ACC112 (cell line): Measurements from ENCODE around the gene CBLL1.

Experiments
- H2AFZ ChIP-seq: fragments of 200-600 bp; sonication (generic); one replicate; pipeline ENCODE4 v1.6.0; 2017; ENCODE audit warnings: antibody characterized with exemption, low read length; ENCODE audit not compliant: unreplicated experiment
- H3K27ac ChIP-seq: fragments of 200-600 bp; sonication (generic); 2 replicates; pipeline ENCODE4 v1.5.1; 2014; ENCODE audit warnings: low read depth, mild to moderate bottlenecking, antibody characterized with exemption, low read length, moderate library complexity
- H3K27me3 ChIP-seq: fragments of 200-600 bp; sonication (generic); 2 replicates; pipeline ENCODE4 v1.6.1; 2014; ENCODE audit warnings: mild to moderate bottlenecking, antibody characterized with exemption, low read length, moderate library complexity, mixed read lengths; ENCODE audit not compliant: insufficient read depth
- H3K36me3 ChIP-seq: fragments of 200-600 bp; sonication (generic); 2 replicates; pipeline ENCODE4 v1.6.1; 2016; ENCODE audit warnings: mild to moderate bottlenecking, antibody characterized with exemption, low read length, moderate library complexity, mixed read lengths; ENCODE audit not compliant: insufficient read depth
- H3K4me1 ChIP-seq: fragments of 200-600 bp; sonication (generic); one replicate; pipeline ENCODE4 v1.6.1; 2016; ENCODE audit warnings: low read length, mixed read lengths; ENCODE audit not compliant: insufficient read depth, unreplicated experiment, control insufficient read depth
- H3K4me3 ChIP-seq: fragments of 200-600 bp; sonication (generic); 2 replicates; pipeline ENCODE4 v1.5.1; 2014; ENCODE audit warnings: mild to moderate bottlenecking, low read depth, low read length
- H3K79me2 ChIP-seq: fragments of 200-600 bp; sonication (generic); one replicate; pipeline ENCODE4 v1.6.0; 2016; ENCODE audit warnings: low read length; ENCODE audit not compliant: control insufficient read depth, unreplicated experiment, insufficient read depth

The CBLL1 gene

DNA sequence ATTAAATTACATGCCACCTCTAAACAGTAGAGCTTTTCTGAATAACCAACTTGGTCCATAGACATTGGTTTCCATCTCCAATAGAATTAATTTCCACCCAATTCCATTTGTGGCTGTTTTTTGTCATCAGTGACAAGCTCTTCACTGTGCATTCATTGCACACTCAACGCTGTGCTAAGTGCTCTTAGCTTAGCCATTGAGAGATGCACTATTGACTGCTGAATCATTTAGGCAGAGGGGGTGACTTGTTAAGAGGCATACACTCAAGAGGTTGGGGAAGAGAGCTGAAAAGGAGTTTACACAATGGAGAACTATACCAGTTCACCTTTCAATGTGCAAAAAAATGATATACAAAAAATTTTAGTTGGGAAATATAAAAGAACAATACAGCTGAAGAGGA lies 31.9 kb upstream of the CBLL1 start:
- H3K4me1 ChIP-seq = peaks cover 6% of the 10 kb centered on the region
- H3K27ac ChIP-seq = no peak overlapping the region
- no peaks in the 10 kb centered on the region for H3K36me3 ChIP-seq
- H3K4me3 ChIP-seq = no peak overlapping the region
- H3K27me3 ChIP-seq = no peaks in the 10 kb centered on the region
- no peak overlapping the region for H2AFZ ChIP-seq
- H3K79me2 ChIP-seq = no peaks in the 10 kb centered on the region

DNA sequence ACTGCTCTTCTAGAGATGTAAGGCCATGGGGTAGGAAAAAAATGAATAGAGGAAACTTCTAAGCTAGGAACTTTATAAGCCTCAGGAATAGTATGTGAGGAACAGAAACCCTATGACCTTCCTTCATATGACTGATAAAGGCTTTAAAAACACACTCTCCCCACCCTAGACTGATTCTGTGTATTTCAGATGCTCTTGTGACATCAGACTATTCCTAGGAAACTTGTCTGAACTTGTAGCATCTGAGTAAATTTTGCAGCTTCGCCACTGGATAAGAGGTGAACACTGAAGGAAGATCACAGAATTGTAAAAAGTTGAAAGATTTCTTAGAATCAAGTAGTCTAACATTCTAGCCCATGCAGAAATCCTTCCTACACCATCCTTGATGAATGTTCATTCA lies 31.0 kb upstream of the CBLL1 start:
- no peaks in the 10 kb centered on the region for H3K27me3 ChIP-seq
- no peaks in the 10 kb centered on the region for H3K36me3 ChIP-seq
- no peak overlapping the region for H3K4me3 ChIP-seq
- no peak overlapping the region for H2AFZ ChIP-seq
- no peaks in the 10 kb centered on the region for H3K79me2 ChIP-seq
- H3K4me1 ChIP-seq = peaks cover 6% of the 10 kb centered on the region
- H3K27ac ChIP-seq = no peak overlapping the region

DNA sequence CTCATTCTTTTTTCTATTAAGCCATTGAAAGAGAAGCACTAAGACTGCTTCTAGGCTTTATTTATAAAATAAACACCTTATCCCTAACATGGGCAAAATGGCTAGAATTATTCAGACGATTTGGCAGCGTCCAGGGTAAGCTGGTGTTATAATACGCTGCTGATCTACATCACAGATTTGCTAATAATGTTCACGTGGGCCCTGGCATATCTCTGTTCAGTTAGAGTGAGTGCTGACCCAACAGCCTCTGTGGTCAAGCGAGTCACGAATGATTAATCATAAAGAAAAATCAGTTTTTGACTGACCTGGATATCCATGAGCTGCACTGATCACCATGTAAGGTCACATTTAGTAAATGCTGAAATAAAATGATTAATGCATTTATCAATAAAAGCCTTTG lies 28.4 kb upstream of the CBLL1 start:
- no peak overlapping the region for H3K4me3 ChIP-seq
- H3K4me1 ChIP-seq = peaks cover 6% of the 10 kb centered on the region
- no peaks in the 10 kb centered on the region for H3K27me3 ChIP-seq
- H3K36me3 ChIP-seq = no peaks in the 10 kb centered on the region
- H3K79me2 ChIP-seq = no peaks in the 10 kb centered on the region
- H3K27ac ChIP-seq = no peak overlapping the region
- no peak overlapping the region for H2AFZ ChIP-seq

DNA sequence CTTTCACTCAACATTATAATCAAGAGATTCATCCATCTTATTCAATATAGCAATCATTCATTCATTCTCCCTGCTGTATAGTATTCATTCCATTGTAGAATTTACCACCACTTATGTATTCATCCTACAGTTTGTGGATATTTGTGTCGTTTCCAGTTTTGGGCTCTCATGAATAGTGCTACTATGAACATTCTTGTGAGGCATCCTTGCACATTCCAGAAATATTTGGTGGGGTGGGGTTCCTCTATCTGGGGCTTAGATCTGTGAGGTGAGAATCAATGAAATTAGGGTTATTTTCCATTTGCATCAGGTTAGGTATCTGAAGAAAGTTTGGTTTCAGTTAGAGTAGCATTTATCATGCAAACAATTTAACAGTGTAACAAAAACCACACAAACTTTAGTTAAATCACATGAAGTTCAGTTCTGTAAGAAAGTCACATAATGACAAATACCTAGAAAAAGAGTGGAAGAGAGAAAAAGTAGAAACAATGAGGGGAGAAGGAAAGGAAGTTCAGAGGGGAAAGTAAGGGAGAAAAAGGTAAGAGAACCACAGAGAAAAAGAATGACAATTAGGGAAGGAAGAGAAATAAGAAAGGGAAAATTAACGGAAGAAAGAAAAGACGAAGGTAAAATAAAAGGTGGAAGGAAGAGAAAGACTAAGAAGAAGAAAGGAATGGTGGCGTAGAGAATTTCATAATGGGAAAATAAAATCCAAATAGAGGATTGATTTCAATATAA lies 25.3 kb upstream of the CBLL1 start:
- H3K4me3 ChIP-seq = no peak overlapping the region
- H3K36me3 ChIP-seq = no peaks in the 10 kb centered on the region
- H2AFZ ChIP-seq = no peak overlapping the region
- H3K4me1 ChIP-seq = peaks cover 6% of the 10 kb centered on the region
- H3K27ac ChIP-seq = no peak overlapping the region
- H3K79me2 ChIP-seq = no peaks in the 10 kb centered on the region
- no peaks in the 10 kb centered on the region for H3K27me3 ChIP-seq

DNA sequence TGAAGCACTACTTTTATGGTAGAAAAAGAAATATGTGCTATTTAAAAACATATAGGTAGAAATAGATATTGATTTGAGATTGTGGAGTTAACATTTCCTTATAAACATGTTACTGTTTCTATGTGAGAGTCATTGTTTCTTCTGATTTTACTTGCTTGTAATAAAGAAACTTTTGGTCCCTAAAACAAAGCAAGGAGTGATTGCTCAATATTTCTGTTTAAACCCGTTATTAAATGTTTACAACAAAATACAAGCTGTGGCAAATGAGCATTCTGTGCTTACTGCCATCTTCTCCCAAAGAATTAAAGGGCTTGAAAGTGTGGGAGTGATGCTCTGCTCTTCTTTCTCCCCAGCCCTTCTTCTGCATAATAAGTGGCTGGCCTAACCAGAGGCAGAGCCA lies 22.7 kb upstream of the CBLL1 start:
- no peaks in the 10 kb centered on the region for H3K36me3 ChIP-seq
- H2AFZ ChIP-seq = no peak overlapping the region
- H3K27ac ChIP-seq = no peak overlapping the region
- no peaks in the 10 kb centered on the region for H3K4me1 ChIP-seq
- H3K27me3 ChIP-seq = no peaks in the 10 kb centered on the region
- no peak overlapping the region for H3K4me3 ChIP-seq
- H3K79me2 ChIP-seq = no peaks in the 10 kb centered on the region

DNA sequence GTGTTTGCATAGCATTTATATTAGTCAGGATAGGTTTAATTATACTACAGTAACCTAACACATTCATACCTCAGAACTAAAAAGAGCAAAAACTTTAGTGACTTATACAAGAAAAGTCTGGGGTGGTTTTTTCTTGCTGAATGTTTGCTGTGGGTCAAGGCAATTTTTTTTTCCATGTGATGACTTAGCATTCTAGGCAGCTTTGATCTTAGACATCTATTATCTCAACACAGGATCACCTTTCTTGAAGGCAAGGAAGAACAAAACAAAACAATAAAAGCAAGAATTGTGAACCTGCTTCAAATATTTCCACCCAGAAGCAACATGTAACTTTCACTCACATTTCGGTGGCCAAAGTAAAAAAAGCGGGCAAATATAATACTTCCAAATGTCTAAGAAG lies 20.7 kb upstream of the CBLL1 start:
- no peaks in the 10 kb centered on the region for H3K4me1 ChIP-seq
- no peak overlapping the region for H3K4me3 ChIP-seq
- no peaks in the 10 kb centered on the region for H3K79me2 ChIP-seq
- peaks cover 15% of the 10 kb centered on the region for H3K27me3 ChIP-seq
- no peaks in the 10 kb centered on the region for H3K36me3 ChIP-seq
- no peak overlapping the region for H3K27ac ChIP-seq
- H2AFZ ChIP-seq = no peak overlapping the region

DNA sequence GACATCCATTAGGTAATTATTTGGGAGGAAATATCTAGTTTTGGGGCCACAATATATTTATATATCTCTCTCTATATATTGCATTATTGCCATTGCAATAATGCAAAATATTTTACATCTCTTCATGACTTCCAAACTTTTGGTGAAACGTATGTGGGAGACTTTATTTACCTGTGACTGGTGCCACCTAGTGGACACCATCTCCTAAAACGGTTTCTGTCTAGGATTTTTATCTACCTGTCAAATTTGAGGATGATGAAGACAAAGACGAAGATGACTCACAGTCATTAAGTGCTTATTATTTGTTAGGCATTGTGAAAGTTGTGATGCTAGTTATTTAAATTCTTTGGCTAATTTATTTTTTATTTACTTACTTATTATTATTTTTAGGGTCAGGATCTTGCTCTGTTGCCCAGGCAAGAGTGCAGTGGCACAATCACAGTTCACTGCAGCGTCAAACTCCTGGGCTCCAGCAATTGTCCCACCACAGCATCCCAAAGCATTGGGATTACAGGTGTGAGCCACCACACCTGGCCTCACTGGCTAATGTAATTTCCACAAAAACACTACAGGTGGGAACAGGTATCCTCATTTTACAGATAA lies 18.7 kb upstream of the CBLL1 start:
- Histone ChIP-seq H3K36me3 (no peaks in the 10 kb centered on the region), H3K27me3 (peaks cover 30% of the 10 kb centered on the region), H2AFZ (no peak overlapping the region), H3K27ac (no peak overlapping the region), H3K4me1 (no peaks in the 10 kb centered on the region), H3K79me2 (no peaks in the 10 kb centered on the region), H3K4me3 (no peak overlapping the region)

DNA sequence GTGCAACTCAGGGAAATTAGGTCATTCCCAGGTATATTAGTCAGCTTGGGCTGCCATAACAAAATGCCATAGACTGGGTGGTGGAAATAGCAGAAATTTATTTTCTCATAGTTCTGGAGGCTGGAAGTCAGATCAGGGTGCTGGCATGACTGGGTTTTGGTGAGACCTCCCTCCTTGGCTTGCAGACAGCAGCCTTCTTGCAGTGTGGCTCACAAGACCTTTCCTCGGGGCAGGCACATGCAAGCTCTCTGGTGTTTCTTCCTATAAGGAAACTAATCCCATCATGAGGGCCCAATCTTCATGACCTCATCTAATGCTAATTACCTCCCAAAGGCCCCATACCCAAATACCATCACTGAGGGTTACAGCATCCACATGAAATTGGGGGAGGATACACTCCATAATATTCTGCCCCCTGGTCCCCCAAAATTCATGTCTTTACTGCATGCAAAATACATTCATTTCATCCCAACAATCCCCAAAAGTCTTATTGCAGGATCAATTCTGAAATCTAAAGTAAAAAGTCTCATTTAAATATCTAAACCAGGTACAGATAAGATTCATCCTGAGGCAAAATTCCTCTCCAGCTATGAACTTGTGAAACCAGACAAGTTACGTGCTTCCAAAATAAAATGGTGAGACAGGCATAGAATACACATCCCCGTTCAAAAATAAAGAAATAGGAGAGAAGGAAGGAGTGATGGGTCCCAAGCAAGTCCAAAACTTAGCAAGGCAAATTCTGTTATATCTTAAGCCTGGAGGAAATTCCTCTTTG lies 17.4 kb upstream of the CBLL1 start:
- no peak overlapping the region for H2AFZ ChIP-seq
- H3K27ac ChIP-seq = no peak overlapping the region
- no peaks in the 10 kb centered on the region for H3K4me1 ChIP-seq
- no peaks in the 10 kb centered on the region for H3K36me3 ChIP-seq
- H3K79me2 ChIP-seq = no peaks in the 10 kb centered on the region
- peaks cover 30% of the 10 kb centered on the region for H3K27me3 ChIP-seq
- H3K4me3 ChIP-seq = no peak overlapping the region

DNA sequence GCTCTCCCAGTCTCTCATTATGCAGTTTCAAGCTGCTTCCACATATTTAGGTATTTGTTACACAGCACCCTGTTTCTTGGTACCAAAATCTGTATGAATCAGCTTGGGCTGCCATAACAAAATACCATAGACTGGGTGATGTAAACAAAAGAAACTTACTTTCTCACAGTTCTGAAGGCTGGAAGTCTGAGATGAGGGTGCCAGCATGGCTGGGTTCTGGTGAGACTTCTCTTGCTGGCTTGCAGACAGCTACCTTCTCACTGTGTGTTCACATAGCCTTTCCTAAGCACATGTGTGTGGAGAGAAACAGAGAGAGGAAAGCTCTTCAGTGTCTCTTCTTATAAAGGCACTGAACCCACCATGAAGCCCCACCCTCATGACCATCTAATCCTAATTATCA lies 15.7 kb upstream of the CBLL1 start:
- Histone ChIP-seq H3K36me3 (no peaks in the 10 kb centered on the region), H3K79me2 (no peaks in the 10 kb centered on the region), H3K27me3 (peaks cover 30% of the 10 kb centered on the region), H3K4me1 (no peaks in the 10 kb centered on the region), H3K4me3 (no peak overlapping the region), H3K27ac (no peak overlapping the region), H2AFZ (no peak overlapping the region)

DNA sequence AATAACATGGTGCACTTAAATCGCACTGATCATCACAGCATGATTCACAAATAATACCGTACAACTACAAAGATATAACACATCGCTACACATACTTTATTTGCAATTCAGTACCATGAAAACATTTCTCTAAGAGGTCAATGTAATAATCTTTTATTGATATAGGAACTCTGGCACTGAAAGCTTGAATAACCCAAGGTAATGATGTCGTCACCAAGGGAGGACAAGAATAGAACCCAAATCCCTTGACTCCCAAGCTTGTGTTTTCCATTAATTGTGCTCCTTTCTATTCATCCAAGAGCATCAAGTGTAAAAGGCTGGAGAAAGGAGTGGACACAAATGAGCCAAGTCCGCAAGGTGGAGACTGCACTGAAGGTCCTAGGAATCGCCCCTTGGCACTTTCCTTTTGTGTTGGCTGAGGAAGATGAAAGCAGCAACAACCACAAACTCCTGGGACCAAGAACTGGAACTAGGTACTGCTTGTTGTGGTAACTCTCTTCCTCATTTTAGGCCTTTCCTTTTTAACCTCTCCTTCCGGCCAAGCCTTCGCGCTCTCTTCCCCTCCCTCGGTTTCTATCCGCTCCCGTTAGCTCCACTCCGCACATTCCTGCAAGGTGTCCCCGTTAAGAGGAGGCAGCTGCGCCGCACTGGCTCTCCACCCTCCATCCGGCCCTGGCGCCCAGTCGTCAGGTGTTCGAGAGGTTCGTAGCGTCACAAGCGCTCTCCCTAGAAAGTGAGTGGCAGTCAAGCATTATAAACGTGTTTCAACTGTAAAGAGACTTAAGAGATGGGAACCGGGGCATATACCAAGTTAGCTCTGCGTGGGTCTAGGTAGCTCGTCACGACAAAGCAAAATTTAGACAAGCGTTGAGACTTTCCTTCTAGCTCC lies 1.0 kb upstream of the CBLL1 start:
- Histone ChIP-seq H3K36me3 (no peaks in the 10 kb centered on the region), H3K79me2 (peaks cover 40% of the 10 kb centered on the region), H3K4me1 (peaks cover 33% of the 10 kb centered on the region), H3K4me3 (peak overlapping the region; percentile 86), H3K27ac (peak overlapping the region; percentile 91), H3K27me3 (no peaks in the 10 kb centered on the region), H2AFZ (peak overlapping the region; percentile 91)
